CD4-positive, alpha-beta T cell (primary cell): ENCODE measurements around the gene TMEM108. TPM values are rescaled to one million over a fixed set of nuclear protein-coding genes. Genes with fewer than 3 reads are reported as not detected.

Experiments
- ATAC-seq: fragments of 200-7000 bp; cut with Tn5 transposase; one replicate; pipeline ENCODE4 v1.10.0; 2022; ENCODE audit warnings: mild to moderate bottlenecking; ENCODE audit not compliant: poor library complexity
- CTCF ChIA-PET: fragments of 350-600 bp; sonication (Branson Sonifier 250); formaldehyde crosslinking; loops from one replicate; lab custom pipeline; 2021; ENCODE audit warnings: antibody characterized with exemption, inconsistent platforms; lab: Charles Lee
- POLR2A ChIA-PET: fragments of 350-600 bp; sonication (Branson Sonifier 250); formaldehyde crosslinking; loops from one replicate; lab custom pipeline; 2021; ENCODE audit warnings: antibody characterized with exemption, inconsistent platforms; lab: Charles Lee
- DNase-seq, 14 experiments: peaks; one replicate each; pipeline ENCODE4 v3.0.0-alpha.2; 2013 to 2020; ENCODE audit warnings: mixed read lengths in 2 of 14
- H3K27ac ChIP-seq, 2 donors: one replicate each; pipeline versions ENCODE4 v1.5.1 to v1.7.0; 2013; ENCODE audit warnings: low read length in 2 of 2, low read depth in 1 of 2, mild to moderate bottlenecking in 1 of 2
- H3K27me3 ChIP-seq, 2 experiments: 1 replicate in 1 of 2; 2 replicates in 1 of 2; pipeline versions ENCODE4 v1.6.1 to v1.7.0; 2013; ENCODE audit warnings: low read length in 2 of 2, control low read depth in 1 of 2, mild to moderate bottlenecking in 1 of 2, moderate library complexity in 1 of 2; ENCODE audit not compliant: insufficient read depth in 2 of 2, control insufficient read depth in 1 of 2
- H3K36me3 ChIP-seq: one replicate; pipeline ENCODE4 v1.6.1; 2013; ENCODE audit warnings: low read length, control low read depth; ENCODE audit not compliant: insufficient read depth
- H3K4me1 ChIP-seq: one replicate; pipeline ENCODE4 v1.6.1; 2013; ENCODE audit warnings: low read length, control low read depth; ENCODE audit not compliant: insufficient read depth
- H3K4me3 ChIP-seq: one replicate; pipeline ENCODE4 v1.5.1; 2013; ENCODE audit warnings: mild to moderate bottlenecking, low read length, moderate library complexity
- H3K9me3 ChIP-seq, 2 experiments: 1 replicate in 1 of 2; 2 replicates in 1 of 2; pipeline versions ENCODE4 v1.6.1 to v1.7.0; 2013; ENCODE audit warnings: low read length in 2 of 2, mild to moderate bottlenecking in 2 of 2, control low read depth in 1 of 2, moderate library complexity in 1 of 2; ENCODE audit not compliant: control insufficient read depth in 1 of 2, insufficient read depth in 1 of 2
- H3K27ac Mint-ChIP-seq: one replicate; pipeline ENCODE4 v1.8.0; 2020; ENCODE audit warnings: mixed read lengths
- H3K27me3 Mint-ChIP-seq: one replicate; pipeline ENCODE4 v1.8.0; 2021; ENCODE audit warnings: mixed read lengths
- H3K36me3 Mint-ChIP-seq: one replicate; pipeline ENCODE4 v1.8.0; 2021; ENCODE audit warnings: low read depth, mixed read lengths
- H3K4me1 Mint-ChIP-seq: one replicate; pipeline ENCODE4 v1.8.0; 2021; ENCODE audit warnings: low read depth, mixed read lengths
- H3K4me3 Mint-ChIP-seq: one replicate; pipeline ENCODE4 v1.8.0; 2020; ENCODE audit warnings: mild to moderate bottlenecking, mixed read lengths
- H3K9me3 Mint-ChIP-seq: one replicate; pipeline ENCODE4 v1.8.0; 2020; ENCODE audit warnings: mixed read lengths
- intact Hi-C, 2 experiments: fragments of 100-400 bp; cut with DNase I in 1 of 2; cut with micrococcal nuclease in 1 of 2; formaldehyde crosslinking; loops; one replicate each; pipeline versions ENCODE4 v1.15.1 to v1.9.0; 2023 to 2025; cut with DNase I, micrococcal nuclease
- total RNA-seq, 174 experiments: library from RNA in 2 of 174; stranded (reverse) in 2 of 174; gene quantifications; one replicate each; pipeline ENCODE4 v1.2.3 and lab custom pipeline; 2021 to 2026
- TF ChIP-seq, protein P1 (sequence below): fragments of 200-600 bp; IDR thresholded peaks from one replicate; pipeline ENCODE4 v1.8.0; 2022; ENCODE audit warnings: antibody characterized with exemption, mild to moderate bottlenecking

TMEM108 gene
- total RNA-seq, 2 experiments from 2014 or later = not detected

DNA sequence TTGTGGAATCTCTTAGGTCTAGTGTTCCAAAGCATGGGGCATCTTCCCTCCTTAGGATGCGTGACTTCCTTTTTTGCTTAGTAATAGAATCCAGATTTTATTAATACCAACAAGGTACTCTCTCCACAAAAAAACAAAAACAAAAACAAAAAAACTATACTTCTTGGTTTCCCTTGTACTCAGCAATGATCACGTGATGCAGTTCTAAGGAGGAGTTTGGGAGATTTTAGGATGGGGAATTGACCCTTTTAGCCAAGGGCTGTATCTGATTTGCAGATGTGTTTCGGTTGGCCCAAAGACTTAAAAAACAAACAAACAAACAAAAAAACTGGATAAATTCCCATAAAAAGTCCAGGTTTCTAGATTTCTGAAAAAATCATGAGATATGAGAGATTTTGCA, 12.6 kb upstream of the TMEM108 start:
- no peak for DNase-seq
- H3K27me3 Mint-ChIP-seq = peaks cover 20% of the 10 kb centered on the region
- Histone ChIP-seq H3K4me1 (no peaks in the 10 kb centered on the region), H3K9me3 (no peaks in the 10 kb centered on the region), H3K27ac (no peak overlapping the region), H3K36me3 (no peaks in the 10 kb centered on the region), H3K4me3 (no peak overlapping the region), H3K27me3 (no peaks in the 10 kb centered on the region)
- ChIA-PET POLR2A (no interaction called here), CTCF (no interaction called here)
- intact Hi-C loops = no loop called here
- TF ChIP-seq, protein P1, sequence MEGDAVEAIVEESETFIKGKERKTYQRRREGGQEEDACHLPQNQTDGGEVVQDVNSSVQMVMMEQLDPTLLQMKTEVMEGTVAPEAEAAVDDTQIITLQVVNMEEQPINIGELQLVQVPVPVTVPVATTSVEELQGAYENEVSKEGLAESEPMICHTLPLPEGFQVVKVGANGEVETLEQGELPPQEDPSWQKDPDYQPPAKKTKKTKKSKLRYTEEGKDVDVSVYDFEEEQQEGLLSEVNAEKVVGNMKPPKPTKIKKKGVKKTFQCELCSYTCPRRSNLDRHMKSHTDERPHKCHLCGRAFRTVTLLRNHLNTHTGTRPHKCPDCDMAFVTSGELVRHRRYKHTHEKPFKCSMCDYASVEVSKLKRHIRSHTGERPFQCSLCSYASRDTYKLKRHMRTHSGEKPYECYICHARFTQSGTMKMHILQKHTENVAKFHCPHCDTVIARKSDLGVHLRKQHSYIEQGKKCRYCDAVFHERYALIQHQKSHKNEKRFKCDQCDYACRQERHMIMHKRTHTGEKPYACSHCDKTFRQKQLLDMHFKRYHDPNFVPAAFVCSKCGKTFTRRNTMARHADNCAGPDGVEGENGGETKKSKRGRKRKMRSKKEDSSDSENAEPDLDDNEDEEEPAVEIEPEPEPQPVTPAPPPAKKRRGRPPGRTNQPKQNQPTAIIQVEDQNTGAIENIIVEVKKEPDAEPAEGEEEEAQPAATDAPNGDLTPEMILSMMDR = no peak
- H3K36me3 Mint-ChIP-seq = no peaks in the 10 kb centered on the region
- no peak for ATAC-seq
- H3K4me1 Mint-ChIP-seq = no peaks in the 10 kb centered on the region
- no peaks in the 10 kb centered on the region for H3K9me3 Mint-ChIP-seq
- no peak overlapping the region for H3K4me3 Mint-ChIP-seq
- H3K27ac Mint-ChIP-seq = no peak overlapping the region

DNA sequence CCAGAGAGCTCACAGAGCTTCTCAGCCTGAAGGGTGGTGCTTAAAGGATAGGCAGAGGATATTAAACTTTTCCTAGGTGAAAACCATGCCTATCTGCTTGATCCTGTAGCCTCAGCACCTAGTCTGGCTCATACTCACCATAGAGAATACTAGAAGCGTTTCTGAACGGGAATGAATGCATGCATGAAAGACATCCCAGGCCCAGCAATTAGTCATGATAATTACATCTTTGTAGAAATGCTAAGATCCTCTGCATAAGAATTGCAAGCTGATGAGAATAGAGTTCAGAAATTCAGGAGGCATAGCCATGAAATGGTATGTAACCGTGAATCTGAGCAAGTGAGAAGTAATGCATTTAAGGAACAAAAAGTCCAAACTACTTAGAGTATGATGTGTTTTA, 5.9 kb upstream of the TMEM108 start:
- ChIA-PET POLR2A (no interaction called here), CTCF (no interaction called here)
- Mint-ChIP-seq H3K27me3 (peaks cover 68% of the 10 kb centered on the region), H3K4me1 (no peaks in the 10 kb centered on the region), H3K4me3 (no peak overlapping the region), H3K27ac (no peak overlapping the region), H3K9me3 (peaks cover 4% of the 10 kb centered on the region), H3K36me3 (no peaks in the 10 kb centered on the region)
- Histone ChIP-seq H3K27ac (no peak overlapping the region), H3K27me3 (peaks cover 9 to 19% of the 10 kb centered on the region in 2 experiments), H3K4me1 (no peaks in the 10 kb centered on the region), H3K36me3 (no peaks in the 10 kb centered on the region), H3K9me3 (no peaks in the 10 kb centered on the region), H3K4me3 (no peak overlapping the region)
- DNase-seq (no peak), ATAC-seq (no peak)
- TF ChIP-seq, protein P1 = no peak
- intact Hi-C loops = no loop called here

DNA sequence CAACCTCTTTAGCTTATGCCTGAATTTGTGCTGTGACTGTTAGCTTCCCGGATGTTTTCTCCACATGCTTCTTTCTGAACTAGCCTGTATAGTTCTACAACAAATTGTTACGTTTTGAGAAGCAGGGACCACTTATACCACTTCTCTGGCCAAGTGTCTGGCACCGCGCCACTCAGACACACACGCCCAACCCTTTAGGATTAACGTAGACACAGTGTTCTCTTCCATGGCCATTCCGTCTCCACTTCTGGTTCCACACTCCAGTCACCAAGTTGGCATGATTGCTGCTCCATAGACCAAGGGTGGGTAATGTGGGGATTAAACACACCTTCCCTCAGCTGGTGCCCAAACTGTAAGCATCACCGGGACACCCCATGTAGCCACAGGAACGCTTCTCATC, 755 bp upstream of the TMEM108 start:
- Histone ChIP-seq H3K9me3 (peaks cover 0 to 11% of the 10 kb centered on the region in 2 experiments), H3K27ac (no peak overlapping the region), H3K4me1 (peaks cover 11% of the 10 kb centered on the region), H3K27me3 (peaks cover 32 to 50% of the 10 kb centered on the region in 2 experiments), H3K36me3 (no peaks in the 10 kb centered on the region), H3K4me3 (no peak overlapping the region)
- DNase-seq = no peak
- intact Hi-C loops = no loop called here
- no peak for ATAC-seq
- Mint-ChIP-seq H3K4me1 (peaks cover 15% of the 10 kb centered on the region), H3K9me3 (peaks cover 4% of the 10 kb centered on the region), H3K4me3 (peak overlapping the region; percentile 35), H3K36me3 (no peaks in the 10 kb centered on the region), H3K27me3 (peaks cover 75% of the 10 kb centered on the region), H3K27ac (no peak overlapping the region)
- ChIA-PET POLR2A (no interaction called here), CTCF (no interaction called here)
- TF ChIP-seq, protein P1 = no peak
